ENCODE data around the gene MEG3.

DNA sequence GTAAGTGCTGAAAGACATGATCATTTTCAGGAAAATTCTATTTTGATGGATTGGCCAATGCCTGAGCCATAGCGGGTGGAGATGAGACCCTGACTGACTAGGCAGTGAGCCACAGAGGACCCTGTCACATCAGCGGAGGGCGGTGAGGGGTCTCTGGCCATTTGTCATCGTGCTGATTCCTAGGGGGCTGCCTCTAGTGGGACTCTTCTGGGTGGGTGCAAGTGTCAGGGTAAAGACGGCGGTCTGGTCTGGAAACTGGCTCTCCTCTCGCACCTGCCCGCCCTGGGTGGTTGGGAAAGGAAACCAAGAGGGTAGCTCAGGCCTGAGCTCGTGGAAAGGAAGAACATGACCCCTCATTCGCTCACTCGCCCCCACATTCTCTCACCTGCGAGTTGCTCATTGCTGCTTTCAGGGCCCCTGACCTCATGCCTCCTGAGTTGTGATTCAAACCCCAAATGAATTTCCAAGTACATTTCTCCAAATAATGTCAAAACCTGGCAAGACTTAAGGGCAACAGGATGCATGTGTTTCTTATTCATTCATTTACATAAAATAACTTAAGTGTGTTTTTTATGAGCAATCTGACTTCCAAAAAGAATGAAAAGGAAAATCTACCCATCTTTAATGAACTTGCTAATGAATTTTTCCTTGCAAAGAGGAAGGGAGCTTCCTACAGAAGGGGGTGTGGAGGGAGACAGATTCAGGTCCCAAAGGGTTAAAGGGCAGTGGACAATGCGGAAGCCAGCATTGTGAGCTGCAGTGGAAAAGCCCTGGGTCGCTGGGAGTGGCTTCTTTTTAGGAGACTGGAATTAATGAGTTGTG, 12.8 kb downstream of the MEG3 start:
- TF ChIP-seq CTCF (IDR thresholded peaks at IDR 0.05; ENCODE audit: low read depth, low read length, poor library complexity, severe bottlenecking) (no peak), EZH2phosphoT487 (IDR thresholded peaks at IDR 0.05; ENCODE audit: borderline replicate concordance, low read length) (no peak)

Measured in DOHH2 (cell line).